Endothelial cell of hepatic sinusoid (primary cell): ENCODE results near the gene MRTFA.
"Not testable (repeated sequence)": the region's sequence is repeated elsewhere in the genome, so short reads cannot be mapped to it uniquely, and the experiment has no call there.

Source experiments
- in situ Hi-C: cut with HindIII; loops from 2 replicates; pipeline ENCODE4 v1.10.0; 2017; ENCODE audit warnings: low sequenced_read_pairs

The MRTFA gene

GRCh38 chr22:40504285-40505249 lies 132.0 kb downstream of the MRTFA start:
- in situ Hi-C loops, result no loop called here

- in situ Hi-C loops, result no loop called here
Observed at GRCh38 chr22:40502919-40503318, 133.6 kb downstream of the MRTFA start.

GRCh38 chr22:40500465-40500786 lies 136.1 kb downstream of the MRTFA start:
- in situ Hi-C loops, result not testable (repeated sequence)

GRCh38 chr22:40499209-40499623 lies 137.3 kb downstream of the MRTFA start:
- in situ Hi-C loops, result no loop called here

- in situ Hi-C loops, result no loop called here
Observed at GRCh38 chr22:40498420-40499208, 137.9 kb downstream of the MRTFA start.

- in situ Hi-C loops, result no loop called here
Observed at GRCh38 chr22:40493441-40493840, 143.1 kb downstream of the MRTFA start.

- in situ Hi-C loops, result no loop called here
Observed at GRCh38 chr22:40491990-40492631, 144.4 kb downstream of the MRTFA start.

GRCh38 chr22:40487663-40488249 lies 148.8 kb downstream of the MRTFA start:
- in situ Hi-C loops, result no loop called here

GRCh38 chr22:40486962-40487602 lies 149.4 kb downstream of the MRTFA start:
- in situ Hi-C loops, result no loop called here

- in situ Hi-C loops, result no loop called here
Observed at GRCh38 chr22:40485813-40486667, 150.5 kb downstream of the MRTFA start.

- in situ Hi-C loops, result loop anchor here (5.0 kb wide), 1 partner anchor 47 kb away; no protein-coding TSS in a partner anchor
Observed at GRCh38 chr22:40484906-40485669, 151.4 kb downstream of the MRTFA start.

- in situ Hi-C loops, result loop anchor here (5.0 kb wide), 1 partner anchor 49 kb away; no protein-coding TSS in a partner anchor
Observed at GRCh38 chr22:40482886-40483285, 153.6 kb downstream of the MRTFA start.

- in situ Hi-C loops, result loop anchor here (5.0 kb wide), 1 partner anchor 50 kb away; no protein-coding TSS in a partner anchor
Observed at GRCh38 chr22:40482391-40482790, 154.1 kb downstream of the MRTFA start.

- in situ Hi-C loops, result loop anchor here (5.0 kb wide), 1 partner anchor 51 kb away; no protein-coding TSS in a partner anchor
Observed at GRCh38 chr22:40480996-40481395, 155.5 kb downstream of the MRTFA start.

- in situ Hi-C loops, result loop anchor here (5.0 kb wide), 1 partner anchor 52 kb away; no protein-coding TSS in a partner anchor
Observed at GRCh38 chr22:40479887-40480538, 156.5 kb downstream of the MRTFA start.

GRCh38 chr22:40479126-40479800 lies 157.3 kb downstream of the MRTFA start:
- in situ Hi-C loops, result no loop called here

GRCh38 chr22:40478338-40479125 lies 158.0 kb downstream of the MRTFA start:
- in situ Hi-C loops, result no loop called here
